GM12865 (cell line): Measurements from ENCODE around the gene SMIM35.

Source experiments
- DNase-seq: peaks from one replicate; pipeline ENCODE4 v3.0.0; 2010; ENCODE audit warnings: low read depth
- H3K4me3 ChIP-seq: 2 replicates; pipeline ENCODE4 v1.5.1; 2011; ENCODE audit warnings: mild to moderate bottlenecking, low read depth, low read length, control low read depth
- TF ChIP-seq, protein P1 (sequence below): IDR thresholded peaks from 2 replicates; pipeline ENCODE4 v1.5.1; 2011; ENCODE audit warnings: low read length, control low read depth, low read depth, inconsistent platforms; ENCODE audit not compliant: insufficient read depth; ENCODE audit errors: missing control alignments

The SMIM35 gene

DNA sequence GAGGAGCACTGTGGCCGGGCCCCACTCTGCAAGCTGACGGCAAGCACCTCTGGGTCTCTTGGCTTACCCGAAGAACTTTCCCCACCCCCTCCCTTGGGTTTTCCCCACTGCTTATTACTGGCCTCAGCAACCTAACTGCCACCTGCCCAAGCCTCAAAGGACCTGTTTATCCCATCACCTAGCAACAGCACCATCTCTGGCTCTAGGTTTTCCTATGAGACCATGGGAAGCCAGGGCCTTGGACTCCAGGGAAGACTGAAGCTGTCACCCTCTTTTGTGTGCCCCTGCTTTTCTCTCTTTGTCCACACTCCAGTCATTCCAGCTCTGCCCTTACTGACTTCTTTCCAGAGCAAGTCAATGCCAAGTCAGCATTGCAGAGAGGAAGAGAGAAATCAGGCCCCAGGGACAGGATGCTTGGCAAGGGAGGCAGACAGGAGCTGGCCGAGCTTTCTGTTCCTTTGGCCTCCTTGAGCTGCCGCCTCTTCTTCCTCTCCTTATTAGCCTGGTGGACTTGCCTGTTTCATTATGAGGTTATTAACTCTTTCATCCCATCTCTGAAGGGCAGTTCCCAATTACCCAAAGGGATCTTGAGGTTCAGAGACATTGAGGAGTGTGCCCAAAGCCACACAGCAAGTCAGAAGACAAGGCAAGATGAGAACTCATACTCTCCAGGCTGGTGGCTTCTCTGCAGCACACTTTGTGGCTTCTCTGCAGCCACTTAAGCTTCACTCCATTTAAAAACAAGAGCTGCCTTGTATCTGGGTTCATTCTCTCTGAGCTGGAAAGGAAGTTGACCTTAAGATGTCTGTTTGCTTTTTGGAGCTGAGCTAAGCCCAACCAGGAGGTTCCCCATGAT is at the start of gene SMIM35:
SMIM35 (minus strand) TSS at position 51 of the 856 bp plus-strand sequence. CDS start 206 bp downstream, outside the sequence.
- no peak within 1 kb of the TSS for H3K4me3 ChIP-seq
- no peak for DNase-seq
- TF ChIP-seq, protein P1, sequence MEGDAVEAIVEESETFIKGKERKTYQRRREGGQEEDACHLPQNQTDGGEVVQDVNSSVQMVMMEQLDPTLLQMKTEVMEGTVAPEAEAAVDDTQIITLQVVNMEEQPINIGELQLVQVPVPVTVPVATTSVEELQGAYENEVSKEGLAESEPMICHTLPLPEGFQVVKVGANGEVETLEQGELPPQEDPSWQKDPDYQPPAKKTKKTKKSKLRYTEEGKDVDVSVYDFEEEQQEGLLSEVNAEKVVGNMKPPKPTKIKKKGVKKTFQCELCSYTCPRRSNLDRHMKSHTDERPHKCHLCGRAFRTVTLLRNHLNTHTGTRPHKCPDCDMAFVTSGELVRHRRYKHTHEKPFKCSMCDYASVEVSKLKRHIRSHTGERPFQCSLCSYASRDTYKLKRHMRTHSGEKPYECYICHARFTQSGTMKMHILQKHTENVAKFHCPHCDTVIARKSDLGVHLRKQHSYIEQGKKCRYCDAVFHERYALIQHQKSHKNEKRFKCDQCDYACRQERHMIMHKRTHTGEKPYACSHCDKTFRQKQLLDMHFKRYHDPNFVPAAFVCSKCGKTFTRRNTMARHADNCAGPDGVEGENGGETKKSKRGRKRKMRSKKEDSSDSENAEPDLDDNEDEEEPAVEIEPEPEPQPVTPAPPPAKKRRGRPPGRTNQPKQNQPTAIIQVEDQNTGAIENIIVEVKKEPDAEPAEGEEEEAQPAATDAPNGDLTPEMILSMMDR: no peak

- no peak overlapping the region for H3K4me3 ChIP-seq
- TF ChIP-seq, protein P1: no peak
- no peak for DNase-seq
These were observed 49.6 kb upstream of the SMIM35 start for GRCh38 chr11:118136341-118136740.

GRCh38 chr11:118135796-118136165 is 49.0 kb upstream of the SMIM35 start:
- no peak overlapping the region for H3K4me3 ChIP-seq
- TF ChIP-seq, protein P1: no peak
- DNase-seq: no peak

GRCh38 chr11:118135051-118135795 is 48.5 kb upstream of the SMIM35 start:
- DNase-seq: no peak
- H3K4me3 ChIP-seq: no peak overlapping the region
- TF ChIP-seq, protein P1: no peak

DNA sequence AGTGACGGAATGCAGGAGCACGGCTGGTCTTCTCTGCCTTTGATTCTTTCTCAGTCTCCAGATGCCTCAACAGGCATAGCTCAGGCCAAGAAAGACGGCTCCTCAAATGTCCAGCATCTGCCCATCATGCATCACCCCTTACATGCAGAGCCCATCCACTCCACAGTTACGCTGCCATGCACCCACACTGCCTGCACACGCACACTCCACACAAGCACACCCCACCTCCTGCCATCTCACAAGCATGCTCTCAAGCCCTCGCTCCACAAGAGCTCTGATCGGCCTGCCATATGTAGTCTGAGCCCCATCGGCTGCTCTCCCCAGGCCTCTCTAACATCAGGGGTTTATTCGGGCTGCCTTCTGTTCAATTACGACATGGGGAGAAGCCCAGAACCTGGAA is 47.1 kb upstream of the SMIM35 start:
- DNase-seq: no peak
- TF ChIP-seq, protein P1: no peak
- no peak overlapping the region for H3K4me3 ChIP-seq

DNA sequence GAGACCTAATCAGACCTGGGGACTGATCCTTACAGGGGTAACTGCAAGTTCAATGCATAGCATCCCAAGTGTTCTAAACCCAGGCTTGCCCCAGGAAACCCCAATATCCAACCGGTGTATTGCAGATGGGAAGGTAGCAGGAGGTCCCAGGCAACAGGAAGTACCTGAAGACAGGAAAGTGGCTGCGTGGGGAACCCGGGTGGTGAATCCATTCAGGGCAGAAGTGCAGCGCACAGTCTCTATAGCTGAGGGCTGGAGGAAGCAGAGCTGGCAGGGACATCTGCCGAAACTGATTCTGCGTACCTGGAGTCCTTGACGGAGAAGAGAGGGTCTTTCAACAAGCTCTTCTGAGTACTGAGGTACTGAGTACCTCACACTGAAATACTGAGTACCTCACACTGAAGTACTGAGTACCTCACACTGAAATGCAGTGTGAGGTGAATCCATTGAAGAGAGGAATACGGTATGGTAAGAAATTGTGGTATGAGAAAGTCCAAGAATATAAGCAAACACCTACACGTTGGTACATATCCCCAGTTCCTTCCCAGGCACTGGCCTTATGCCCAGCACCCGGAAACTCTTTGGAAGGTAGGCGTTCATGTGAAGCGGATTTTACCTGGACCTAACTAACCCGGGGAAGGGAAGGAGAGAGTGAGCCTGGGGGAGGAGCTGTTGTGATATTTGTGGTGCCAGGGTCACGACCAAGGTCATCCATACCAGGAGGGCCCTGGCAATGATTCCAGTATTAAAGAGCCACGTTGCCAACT is 45.8 kb upstream of the SMIM35 start:
- no peak overlapping the region for H3K4me3 ChIP-seq
- DNase-seq: no peak
- TF ChIP-seq, protein P1: no peak
